Brain microvascular endothelial cell (primary cell): Measurements from ENCODE around the gene N4BP2L1.
A peak's percentile ranks its signal among the peaks of the same experiment; 100 is the strongest.

Experiments used
- DNase-seq: peaks from one replicate; pipeline ENCODE4 v3.0.0-alpha.2; 2020
- H3K27ac ChIP-seq: fragments of 250-450 bp; sonication (Bioruptor Pico); 2 replicates; pipeline ENCODE4 v1.5.1; 2020; ENCODE audit warnings: mild to moderate bottlenecking, moderate library complexity
- H3K27me3 ChIP-seq: fragments of 250-450 bp; sonication (Bioruptor Pico); replicated peaks from 2 replicates; pipeline ENCODE4 v1.5.1; 2020; ENCODE audit warnings: mild to moderate bottlenecking
- H3K36me3 ChIP-seq: fragments of 250-450 bp; sonication (Bioruptor Pico); replicated peaks from 2 replicates; pipeline ENCODE4 v1.5.1; 2020; ENCODE audit warnings: mild to moderate bottlenecking
- H3K4me3 ChIP-seq: 2 replicates; pipeline ENCODE4 v1.5.1; 2011; ENCODE audit warnings: low read depth, mild to moderate bottlenecking, control low read depth, low read length, moderate library complexity
- CTCF ChIP-seq: IDR thresholded peaks from 2 replicates; pipeline ENCODE4 v1.5.1; 2011; ENCODE audit warnings: low read depth, mild to moderate bottlenecking, moderate library complexity, low read length, control low read depth, inconsistent platforms; ENCODE audit errors: missing control alignments
- in situ Hi-C: cut with HindIII; loops from 2 replicates; pipeline ENCODE4 v1.10.0; 2017; ENCODE audit warnings: low sequenced_read_pairs, low pct_ligation_motif_present

Gene N4BP2L1

GRCh38 chr13:32430018-32430747, 2.3 kb upstream of the N4BP2L1 start:
- DNase-seq = no peak
- Histone ChIP-seq H3K27ac (no peak overlapping the region), H3K4me3 (no peak overlapping the region), H3K36me3 (no peaks in the 10 kb centered on the region), H3K27me3 (no peaks in the 10 kb centered on the region)
- no peak for TF ChIP-seq CTCF
- in situ Hi-C loops = no loop called here

GRCh38 chr13:32429433-32429909, 1.5 kb upstream of the N4BP2L1 start:
- H3K4me3 ChIP-seq = no peak overlapping the region
- no peaks in the 10 kb centered on the region for H3K27me3 ChIP-seq
- DNase-seq = no peak
- no peak overlapping the region for H3K27ac ChIP-seq
- no peak for TF ChIP-seq CTCF
- no peaks in the 10 kb centered on the region for H3K36me3 ChIP-seq
- in situ Hi-C loops = no loop called here

GRCh38 chr13:32428581-32429432, 877 bp upstream of the N4BP2L1 start:
- in situ Hi-C loops = no loop called here
- TF ChIP-seq CTCF = no peak

GRCh38 chr13:32426990-32427851, 709 bp downstream of the N4BP2L1 start:
- DNase-seq = no peak
- H3K4me3 ChIP-seq = peak overlapping the region; percentile 66
- in situ Hi-C loops = no loop called here

More at GRCh38 chr13:32428581-32429432, 877 bp upstream of the N4BP2L1 start:
- no peak overlapping the region for H3K27ac ChIP-seq
- H3K36me3 ChIP-seq = no peaks in the 10 kb centered on the region
- H3K4me3 ChIP-seq = peak overlapping the region; percentile 66
- DNase-seq = no peak
- H3K27me3 ChIP-seq = no peaks in the 10 kb centered on the region

More at GRCh38 chr13:32426990-32427851, 709 bp downstream of the N4BP2L1 start:
- Histone ChIP-seq H3K27ac (no peak overlapping the region), H3K36me3 (no peaks in the 10 kb centered on the region), H3K27me3 (no peaks in the 10 kb centered on the region)
- TF ChIP-seq CTCF = no peak
